ENCODE results near the gene SDK2. TPM values are rescaled to one million over a fixed set of nuclear protein-coding genes. Genes with fewer than 3 reads are reported as not detected.
A peak's percentile ranks its signal among the peaks of the same experiment; 100 is the strongest.

Gene SDK2
- total RNA-seq, 1 donor from 2014 or later = 31.2 TPM

- Mint-ChIP-seq H3K9me3 (no peaks in the 10 kb centered on the region), H3K4me3 (no peak overlapping the region), H3K36me3 (ENCODE audit: low read depth) (no peaks in the 10 kb centered on the region), H3K4me1 (peaks cover 40% of the 10 kb centered on the region), H3K27me3 (ENCODE audit: low read depth) (no peaks in the 10 kb centered on the region), H3K27ac (ENCODE audit: unreplicated experiment) (no peak overlapping the region)
- no peak for TF ChIP-seq CTCF (conservative IDR thresholded peaks at IDR 0.05)
- no peak for DNase-seq (ENCODE audit: low read depth, low spot score)
These were observed 88.9 kb downstream of the SDK2 start for GRCh38 chr17:73555199-73555960.

- TF ChIP-seq CTCF (conservative IDR thresholded peaks at IDR 0.05) = no peak
- no peaks in the 10 kb centered on the region for H3K27me3 Mint-ChIP-seq (ENCODE audit: low read depth)
- no peaks in the 10 kb centered on the region for H3K36me3 Mint-ChIP-seq (ENCODE audit: low read depth)
- H3K9me3 Mint-ChIP-seq = no peaks in the 10 kb centered on the region
- no peak for DNase-seq (ENCODE audit: low read depth, low spot score)
- peak overlapping the region; percentile 72 for H3K27ac Mint-ChIP-seq (ENCODE audit: unreplicated experiment)
- peaks cover 42% of the 10 kb centered on the region for H3K4me1 Mint-ChIP-seq
- H3K4me3 Mint-ChIP-seq = no peak overlapping the region
These were observed 89.7 kb downstream of the SDK2 start for GRCh38 chr17:73554498-73554897.

GRCh38 chr17:73553311-73553710 lies 90.9 kb downstream of the SDK2 start:
- no peak for DNase-seq (ENCODE audit: low read depth, low spot score)
- no peak for TF ChIP-seq CTCF (conservative IDR thresholded peaks at IDR 0.05)
- H3K36me3 Mint-ChIP-seq (ENCODE audit: low read depth) = no peaks in the 10 kb centered on the region
- no peaks in the 10 kb centered on the region for H3K9me3 Mint-ChIP-seq
- H3K4me3 Mint-ChIP-seq = no peak overlapping the region
- H3K4me1 Mint-ChIP-seq = peaks cover 41% of the 10 kb centered on the region
- H3K27ac Mint-ChIP-seq (ENCODE audit: unreplicated experiment) = no peak overlapping the region
- no peaks in the 10 kb centered on the region for H3K27me3 Mint-ChIP-seq (ENCODE audit: low read depth)

GRCh38 chr17:73552300-73553048 lies 91.8 kb downstream of the SDK2 start:
- no peaks in the 10 kb centered on the region for H3K9me3 Mint-ChIP-seq
- H3K27me3 Mint-ChIP-seq (ENCODE audit: low read depth) = no peaks in the 10 kb centered on the region
- TF ChIP-seq CTCF (conservative IDR thresholded peaks at IDR 0.05) = no peak
- peaks cover 45% of the 10 kb centered on the region for H3K4me1 Mint-ChIP-seq
- H3K4me3 Mint-ChIP-seq = no peak overlapping the region
- DNase-seq (ENCODE audit: low read depth, low spot score) = no peak
- H3K27ac Mint-ChIP-seq (ENCODE audit: unreplicated experiment) = no peak overlapping the region
- H3K36me3 Mint-ChIP-seq (ENCODE audit: low read depth) = no peaks in the 10 kb centered on the region

- no peak overlapping the region for H3K4me3 Mint-ChIP-seq
- DNase-seq (ENCODE audit: low read depth, low spot score) = no peak
These were observed 92.5 kb downstream of the SDK2 start for GRCh38 chr17:73551759-73552158.

More at GRCh38 chr17:73551759-73552158, 92.5 kb downstream of the SDK2 start:
- Mint-ChIP-seq H3K36me3 (ENCODE audit: low read depth) (no peaks in the 10 kb centered on the region), H3K4me1 (peaks cover 51% of the 10 kb centered on the region), H3K27me3 (ENCODE audit: low read depth) (no peaks in the 10 kb centered on the region), H3K27ac (ENCODE audit: unreplicated experiment) (peak overlapping the region; percentile 78), H3K9me3 (no peaks in the 10 kb centered on the region)
- no peak for TF ChIP-seq CTCF (conservative IDR thresholded peaks at IDR 0.05)
